Sciatic nerve (tissue), 2 donors: ENCODE measurements around the gene TIMP2. TPM values are rescaled to one million over a fixed set of nuclear protein-coding genes. Genes with fewer than 3 reads are reported as not detected.

Source experiments
- ATAC-seq: fragments of 200-7000 bp; cut with Tn5 transposase; one replicate; pipeline ENCODE4 v1.9.1; 2020; ENCODE audit warnings: mild to moderate bottlenecking, moderate library complexity
- DNase-seq: peaks from one replicate; pipeline ENCODE4 v3.0.0-alpha.2; 2020; ENCODE audit warnings: low spot score
- intact Hi-C: fragments of 100-400 bp; cut with DNase I; formaldehyde crosslinking; loops from one replicate; pipeline ENCODE4 v1.14.2; 2022
- total RNA-seq: library from RNA; stranded (reverse); fragmentation: NEBNext Ultra II Directional; extraction: Animal tissue kit (Norgen Biotek cat#: 25700); gene quantifications from one replicate; pipeline ENCODE4 v1.2.1, GENCODE V29; 2021
- donor health status: DM: no; HTN: no; CAD: no.
- donor health status: DM: no; HTN: no; CAD: no.

Gene TIMP2
- total RNA-seq, 1 donor from 2014 or later, result 720 TPM

DNA sequence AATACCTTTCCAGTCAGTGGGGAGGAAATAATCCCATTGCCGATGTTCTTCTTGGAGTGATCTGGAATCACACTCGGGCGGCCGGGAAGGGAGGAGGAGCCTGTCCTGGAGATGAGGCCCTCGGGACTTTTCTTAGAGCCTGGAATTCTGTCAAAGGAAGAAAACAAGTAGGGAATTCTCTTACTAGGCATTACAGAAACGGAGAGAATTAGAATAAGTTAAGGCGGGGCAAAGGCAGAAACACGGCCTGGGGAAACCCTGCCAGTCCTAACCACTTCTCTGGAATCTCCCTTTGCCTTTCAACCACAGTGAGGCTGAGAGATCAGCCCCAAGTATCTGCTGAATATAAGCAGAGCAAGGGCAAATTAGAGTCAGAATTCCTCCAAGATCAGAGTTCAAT, 112.3 kb downstream of the TIMP2 start:
- peak; percentile 81 for DNase-seq
- ATAC-seq, result peak; percentile 84
- intact Hi-C loops, result no loop called here

GRCh38 chr17:78808163-78808562, 117.0 kb downstream of the TIMP2 start:
- DNase-seq (no peak), ATAC-seq (no peak)
- intact Hi-C loops, result no loop called here

GRCh38 chr17:78806451-78806850, 118.7 kb downstream of the TIMP2 start:
- intact Hi-C loops, result no loop called here
- ATAC-seq, result peak; percentile 54
- DNase-seq, result no peak

GRCh38 chr17:78805301-78805700, 119.9 kb downstream of the TIMP2 start:
- DNase-seq (no peak), ATAC-seq (peak; percentile 21)
- intact Hi-C loops, result no loop called here

DNA sequence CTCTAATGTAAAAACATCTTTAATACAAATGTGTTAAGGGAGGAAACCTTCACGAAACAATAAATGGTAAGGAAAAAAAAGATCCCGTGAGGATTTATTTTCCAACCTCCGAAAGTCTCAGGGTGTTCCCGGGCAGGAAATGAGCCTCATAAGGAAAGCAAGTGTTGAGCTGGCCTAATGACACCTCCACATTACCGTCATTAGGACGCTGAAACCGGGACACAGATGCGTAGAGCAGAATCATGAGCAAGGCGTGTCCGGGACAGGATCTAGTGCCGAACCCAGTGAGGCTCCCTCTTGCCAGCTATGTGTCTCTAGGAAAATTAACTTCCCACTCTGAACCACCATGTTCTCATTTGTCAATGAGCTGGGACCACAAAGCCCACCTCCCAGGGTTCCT, 120.4 kb downstream of the TIMP2 start:
- intact Hi-C loops, result no loop called here
- no peak for DNase-seq
- ATAC-seq, result peak; percentile 62

- ATAC-seq, result peak; percentile 29
- intact Hi-C loops, result no loop called here
These were observed 121.9 kb downstream of the TIMP2 start for GRCh38 chr17:78803186-78803845.

More at GRCh38 chr17:78803186-78803845, 121.9 kb downstream of the TIMP2 start:
- no peak for DNase-seq

Other genes with a start within 250 kb of the TIMP2 start
- gene CYTH1, start 143.1 kb downstream of the TIMP2 start, total RNA-seq, result 75.9 TPM
- 109 TPM for gene USP36, start 84.6 kb downstream of the TIMP2 start, total RNA-seq
- gene CEP295NL, start 22.2 kb downstream of the TIMP2 start, total RNA-seq, result 16.7 TPM
- 147 TPM for gene LGALS3BP, start 54.5 kb upstream of the TIMP2 start, total RNA-seq
- 28.9 TPM for gene CANT1, start 84.4 kb upstream of the TIMP2 start, total RNA-seq
- gene C1QTNF1, start 98.8 kb upstream of the TIMP2 start, total RNA-seq, result 22.6 TPM
- gene ENGASE, start 149.4 kb upstream of the TIMP2 start, total RNA-seq, result 57.3 TPM